Right ventricle myocardium superior (tissue), 1 donor: Measurements from ENCODE around the gene ARSD. TPM values are rescaled to one million over a fixed set of nuclear protein-coding genes. Genes with fewer than 3 reads are reported as not detected.

Experiments
- ATAC-seq: fragments of 200-7000 bp; cut with Tn5 transposase; one replicate; pipeline ENCODE4 v1.9.1; 2020; ENCODE audit warnings: mild to moderate bottlenecking; ENCODE audit not compliant: poor library complexity
- DNase-seq: peaks from one replicate; pipeline ENCODE4 v3.0.0-alpha.2; 2020
- intact Hi-C: fragments of 100-400 bp; cut with DNase I; formaldehyde crosslinking; loops from one replicate; pipeline ENCODE4 v1.11.2; 2022
- total RNA-seq: library from RNA; stranded (reverse); fragmentation: NEBNext Ultra II Directional; extraction: Animal tissue kit (Norgen Biotek cat#: 25700); gene quantifications from one replicate; pipeline ENCODE4 v1.2.1, GENCODE V29; 2021
- donor health status: DM: no; HTN: yes; CAD: no; lungs with severe emphysema.

The ARSD gene
- total RNA-seq, 1 donor from 2014 or later: 5.4 TPM

DNA sequence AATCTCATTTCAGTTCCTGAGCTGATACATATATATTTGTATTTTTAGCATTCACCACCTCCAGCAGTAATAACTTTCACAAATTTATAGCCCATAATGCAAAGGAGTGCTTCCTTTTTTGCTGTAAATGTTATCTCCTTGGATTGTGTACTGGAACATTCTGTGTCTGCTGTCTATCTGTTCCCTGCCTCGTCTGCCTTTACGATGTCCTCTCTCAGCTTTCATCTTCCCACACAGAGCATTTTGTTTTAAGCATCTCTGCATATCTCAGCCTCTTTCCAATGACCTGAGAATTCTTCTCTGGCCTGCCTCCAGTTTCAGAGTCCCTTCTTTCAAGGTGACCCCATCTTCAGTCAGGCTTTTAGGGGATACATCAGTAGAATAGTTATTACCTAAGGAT, 57.3 kb downstream of the ARSD start:
- intact Hi-C loops: no loop called here
- no peak for ATAC-seq
- no peak for DNase-seq

- intact Hi-C loops: no loop called here
- DNase-seq (no peak), ATAC-seq (no peak)
Measured at GRCh38 chrX:2870650-2871049, 58.5 kb downstream of the ARSD start.

DNA sequence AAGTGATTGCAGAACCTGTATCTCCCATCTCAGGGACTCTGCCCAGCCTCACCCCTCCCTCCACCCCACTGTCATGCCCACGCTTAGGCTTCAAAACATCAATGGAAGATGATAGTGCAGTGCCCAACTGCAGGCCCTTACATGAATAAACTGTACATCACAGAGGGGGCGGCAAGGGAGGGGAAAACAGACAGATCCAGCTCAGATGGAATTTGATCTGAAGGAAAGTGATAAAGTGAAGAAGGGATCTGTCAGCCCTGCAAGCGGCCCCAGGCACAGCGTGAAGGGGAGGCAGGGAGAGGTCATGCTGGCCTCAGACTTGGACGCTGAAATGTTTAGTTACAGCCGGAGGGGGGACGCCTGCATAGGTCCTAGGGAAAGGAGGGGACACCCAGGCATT, 61.9 kb downstream of the ARSD start:
- DNase-seq (no peak), ATAC-seq (no peak)
- intact Hi-C loops: no loop called here

- DNase-seq: no peak
- no peak for ATAC-seq
- intact Hi-C loops: no loop called here
Measured at GRCh38 chrX:2863646-2864045, 65.5 kb downstream of the ARSD start.

- ATAC-seq: no peak
- intact Hi-C loops: no loop called here
Measured at GRCh38 chrX:2862404-2862803, 66.7 kb downstream of the ARSD start.

DNA sequence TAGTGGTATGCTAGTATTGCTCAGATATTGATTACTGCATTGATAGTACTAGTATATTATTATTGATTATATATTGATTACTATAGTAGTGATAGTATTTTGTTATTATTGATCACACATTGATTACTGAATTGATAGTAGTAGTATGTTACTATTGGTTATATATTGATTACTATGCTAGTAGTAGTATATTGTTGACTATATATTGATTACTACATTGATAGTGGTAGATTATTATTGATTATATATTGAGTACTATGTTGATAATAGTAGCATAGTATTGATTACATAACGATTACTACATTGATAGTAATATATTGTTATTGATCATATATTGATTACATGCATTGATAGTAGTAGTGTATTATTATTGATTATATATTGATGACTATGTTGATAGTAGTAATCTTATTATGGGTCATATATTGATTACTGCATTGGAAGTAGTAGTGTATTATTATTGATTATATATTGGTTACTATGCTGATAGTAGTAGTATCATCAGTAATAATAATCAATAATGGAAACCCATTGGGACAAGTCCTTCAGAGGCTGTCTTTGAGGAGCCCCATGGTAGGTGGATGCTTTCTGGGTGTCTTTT, 69.8 kb downstream of the ARSD start:
- intact Hi-C loops: no loop called here
- DNase-seq (no peak), ATAC-seq (no peak)

More at GRCh38 chrX:2862404-2862803, 66.7 kb downstream of the ARSD start:
- DNase-seq: no peak

DNA sequence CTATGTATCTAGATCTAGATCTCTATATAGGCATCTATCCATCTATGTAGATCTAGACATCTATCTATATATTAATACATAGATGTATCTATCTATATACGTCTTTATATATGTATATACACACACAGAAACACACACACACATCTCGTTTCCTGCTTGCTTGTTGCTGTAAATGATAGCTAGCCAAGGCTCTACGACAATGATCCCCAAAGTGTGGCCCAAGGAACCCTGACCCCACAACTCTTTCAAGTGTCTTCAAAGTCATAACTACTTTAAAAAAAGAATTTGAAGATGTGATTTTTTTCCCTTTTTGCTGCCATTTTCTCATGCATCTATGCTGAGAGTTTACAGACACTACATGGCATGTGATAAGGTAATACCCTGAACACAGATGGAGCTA, 71.6 kb downstream of the ARSD start:
- DNase-seq: no peak
- ATAC-seq: no peak
- intact Hi-C loops: no loop called here

GRCh38 chrX:2855761-2856160, 73.4 kb downstream of the ARSD start:
- intact Hi-C loops: no loop called here
- no peak for ATAC-seq
- no peak for DNase-seq

DNA sequence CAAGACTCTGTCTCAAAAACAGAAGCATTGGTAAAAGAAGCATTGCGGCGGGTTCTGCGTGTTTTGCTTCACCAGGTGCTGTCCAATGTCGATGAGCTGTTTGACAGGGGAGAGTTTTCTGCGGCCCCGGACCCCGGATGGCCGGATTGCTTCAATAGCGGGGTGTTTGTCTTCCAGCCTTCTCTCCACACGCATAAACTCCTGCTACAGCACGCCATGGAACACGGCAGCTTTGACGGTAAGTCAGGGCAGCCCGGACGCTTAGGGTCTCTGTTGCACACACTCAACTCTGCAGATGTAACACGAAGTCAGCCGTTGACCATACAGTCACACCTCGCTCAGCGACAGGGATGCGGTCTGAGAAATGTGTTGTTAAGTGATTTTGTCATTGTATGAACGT, 74.2 kb downstream of the ARSD start:
- ATAC-seq (no peak), DNase-seq (no peak)
- intact Hi-C loops: no loop called here

Other genes starting within 250 kb of the ARSD start
- gene CD99, start 238.0 kb downstream of the ARSD start, total RNA-seq: 310 TPM
- gene XG, start 177.3 kb downstream of the ARSD start, total RNA-seq: 0.35 TPM
- 1.3 TPM for gene GYG2, start 100.4 kb downstream of the ARSD start, total RNA-seq
- not detected for gene ARSH, start 77.2 kb upstream of the ARSD start, total RNA-seq
- gene ARSF, start 112.1 kb upstream of the ARSD start, total RNA-seq: not detected